Measurements from ENCODE around the gene ANKRD7.
A peak's percentile ranks its signal among the peaks of the same experiment; 100 is the strongest.
"Not testable (repeated sequence)": the region's sequence is repeated elsewhere in the genome, so short reads cannot be mapped to it uniquely, and the experiment has no call there.

Gene ANKRD7

DNA sequence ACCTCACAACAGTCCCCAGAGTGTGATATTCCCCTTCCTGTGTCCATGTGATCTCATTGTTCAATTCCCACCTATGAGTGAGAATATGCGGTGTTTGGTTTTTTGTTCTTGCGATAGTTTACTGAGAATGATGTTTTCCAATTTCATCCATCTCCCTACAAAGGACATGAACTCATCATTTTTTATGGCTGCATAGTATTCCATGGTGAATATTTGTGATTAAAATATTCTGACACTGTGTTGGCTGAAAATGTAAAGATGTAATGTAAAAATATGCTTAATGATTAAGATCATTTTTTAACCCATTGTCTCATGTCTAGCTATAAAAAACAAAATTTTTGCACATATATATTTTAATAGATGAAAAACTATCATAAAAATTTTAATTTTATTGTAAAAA lies 15.8 kb downstream of the ANKRD7 start:
- not testable (repeated sequence) for DNase-seq

DNA sequence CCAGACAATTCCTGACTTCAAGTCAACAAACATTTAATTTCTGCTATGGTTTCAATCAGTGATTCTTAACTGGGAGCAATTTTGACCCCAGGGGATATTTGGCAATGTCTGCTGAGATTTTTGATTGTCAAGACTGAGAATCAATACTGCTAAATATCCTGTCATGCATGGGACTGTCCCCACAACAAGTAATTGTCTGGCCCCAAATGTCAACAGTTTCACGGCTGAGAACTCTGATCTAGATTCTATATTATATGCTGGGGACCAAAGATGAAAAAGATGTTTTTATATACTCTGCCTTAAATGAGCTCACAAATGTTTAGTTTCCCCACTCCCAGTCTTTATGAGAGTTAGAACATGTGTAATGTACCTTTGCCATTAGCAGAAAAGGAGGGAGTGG lies 19.2 kb downstream of the ANKRD7 start:
- no peak for DNase-seq

DNA sequence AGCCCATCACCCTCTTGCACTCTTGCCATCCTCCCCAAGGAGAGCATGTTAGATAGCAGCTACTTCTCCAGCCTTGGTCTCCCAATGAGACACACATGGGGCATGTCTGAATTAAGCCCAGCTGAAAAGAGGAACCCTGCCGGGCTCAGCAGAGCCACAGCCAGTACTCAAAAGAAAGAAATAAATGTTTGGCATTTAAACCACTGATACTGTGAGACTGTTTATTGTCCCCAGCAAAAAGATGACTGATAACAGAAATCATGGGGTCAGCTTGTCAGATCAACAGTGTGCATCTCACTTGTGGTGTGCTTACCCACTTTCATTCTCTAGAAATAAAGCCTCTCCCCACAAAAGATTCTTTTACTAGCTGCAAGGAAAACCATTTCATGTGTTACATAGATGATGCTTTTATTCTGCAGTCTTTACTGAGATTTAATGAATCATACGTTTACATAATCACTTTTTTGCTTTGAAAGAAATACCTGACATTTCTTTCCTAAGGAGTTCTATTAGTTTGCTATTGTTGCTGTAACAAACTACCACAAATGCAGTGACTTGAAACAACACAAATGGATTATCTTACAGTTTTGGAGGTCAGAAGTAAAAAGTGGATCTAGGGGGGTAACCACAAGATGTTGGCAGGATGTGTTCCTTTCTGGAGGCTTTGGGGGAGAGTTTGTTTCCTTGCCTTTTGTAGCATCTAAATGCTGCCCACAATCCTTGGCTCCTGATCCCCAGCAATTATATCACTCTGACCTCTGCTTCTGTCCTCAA lies 20.9 kb downstream of the ANKRD7 start:
- DNase-seq: no peak

DNA sequence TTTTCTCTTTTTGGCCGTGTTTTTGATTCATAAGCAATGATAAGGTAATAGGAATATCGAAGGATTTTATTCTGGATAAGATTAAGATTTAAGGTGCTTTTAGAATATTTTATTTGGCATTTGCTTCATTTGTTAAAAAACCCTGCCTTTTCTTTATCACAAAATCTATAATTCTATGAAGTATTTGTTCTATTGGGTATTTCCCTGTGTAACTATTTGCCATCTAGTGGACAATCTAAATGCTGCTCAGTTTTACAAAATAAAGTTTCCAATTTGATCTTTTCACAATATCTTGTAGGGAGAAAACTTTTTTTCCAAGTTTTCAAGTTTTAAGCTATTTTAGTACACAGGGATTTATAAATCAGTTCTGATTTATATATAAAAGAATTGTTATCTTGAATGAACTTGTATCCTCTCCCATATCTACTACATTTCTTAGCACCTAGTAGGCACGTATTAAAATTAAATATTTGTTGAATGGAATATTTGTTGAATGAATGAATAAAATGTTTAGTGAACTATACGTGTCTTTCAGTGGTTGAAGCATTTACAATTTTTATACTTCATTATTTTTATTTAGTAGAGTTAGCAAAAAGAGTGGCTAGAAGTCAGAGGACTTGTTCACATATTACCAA lies 26.5 kb downstream of the ANKRD7 start:
- DNase-seq: no peak

DNA sequence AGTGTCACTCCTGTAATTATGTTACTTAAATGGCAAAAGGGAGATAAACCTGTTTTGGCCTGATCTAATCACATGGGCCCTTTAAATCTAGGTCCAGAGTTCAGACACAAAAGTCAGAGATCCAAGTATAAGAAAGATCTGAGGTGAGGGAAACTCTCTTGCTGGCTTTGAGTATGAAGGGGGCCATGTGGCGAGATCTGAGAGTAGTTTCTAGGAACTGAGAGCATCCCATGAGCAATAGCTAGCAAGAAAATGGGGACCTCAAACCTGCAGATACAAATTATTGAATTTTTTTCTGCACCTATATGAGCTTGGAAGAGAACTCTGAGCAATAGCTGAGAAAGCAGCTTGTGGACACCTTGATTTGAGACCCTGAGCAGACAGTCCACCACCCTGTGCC lies 27.6 kb downstream of the ANKRD7 start:
- DNase-seq: no peak

DNA sequence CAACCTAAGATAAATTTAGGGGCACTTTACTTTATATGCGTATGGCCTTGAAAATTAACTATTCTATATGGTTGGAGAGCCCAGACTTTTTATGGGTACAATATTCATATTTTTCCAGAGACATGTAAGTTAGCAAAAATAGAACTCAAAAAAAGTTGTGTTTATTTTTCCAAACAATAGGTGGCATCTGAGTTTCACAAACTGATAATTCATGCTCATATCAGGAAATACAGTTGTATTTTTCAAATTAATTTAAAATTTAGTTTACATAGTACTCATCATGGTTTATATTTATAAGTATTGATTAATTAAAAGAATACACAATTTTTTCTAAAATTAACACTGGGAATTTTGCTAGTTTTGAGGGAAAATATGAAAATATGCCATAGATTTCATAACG lies 34.6 kb downstream of the ANKRD7 start:
- no peak for DNase-seq

DNA sequence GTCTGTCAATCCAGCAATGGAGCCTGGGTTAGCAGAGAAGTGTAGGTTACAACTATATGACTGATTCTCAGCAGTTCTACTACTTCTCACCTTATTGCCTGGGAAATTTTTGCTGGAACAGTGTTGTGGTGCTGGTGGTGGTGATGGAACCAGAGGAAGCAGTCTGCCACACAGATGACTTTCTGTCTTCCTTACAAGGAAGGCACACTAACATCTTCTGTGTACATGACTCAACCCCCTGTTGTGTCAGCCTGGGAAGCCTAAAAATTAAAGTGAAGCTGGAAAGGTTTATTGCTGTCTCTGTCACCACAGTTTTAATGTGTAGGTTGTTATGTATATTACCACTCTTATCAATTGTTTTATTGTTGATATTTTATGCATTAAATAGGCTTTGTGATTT lies 40.3 kb downstream of the ANKRD7 start:
- no peak for DNase-seq

DNA sequence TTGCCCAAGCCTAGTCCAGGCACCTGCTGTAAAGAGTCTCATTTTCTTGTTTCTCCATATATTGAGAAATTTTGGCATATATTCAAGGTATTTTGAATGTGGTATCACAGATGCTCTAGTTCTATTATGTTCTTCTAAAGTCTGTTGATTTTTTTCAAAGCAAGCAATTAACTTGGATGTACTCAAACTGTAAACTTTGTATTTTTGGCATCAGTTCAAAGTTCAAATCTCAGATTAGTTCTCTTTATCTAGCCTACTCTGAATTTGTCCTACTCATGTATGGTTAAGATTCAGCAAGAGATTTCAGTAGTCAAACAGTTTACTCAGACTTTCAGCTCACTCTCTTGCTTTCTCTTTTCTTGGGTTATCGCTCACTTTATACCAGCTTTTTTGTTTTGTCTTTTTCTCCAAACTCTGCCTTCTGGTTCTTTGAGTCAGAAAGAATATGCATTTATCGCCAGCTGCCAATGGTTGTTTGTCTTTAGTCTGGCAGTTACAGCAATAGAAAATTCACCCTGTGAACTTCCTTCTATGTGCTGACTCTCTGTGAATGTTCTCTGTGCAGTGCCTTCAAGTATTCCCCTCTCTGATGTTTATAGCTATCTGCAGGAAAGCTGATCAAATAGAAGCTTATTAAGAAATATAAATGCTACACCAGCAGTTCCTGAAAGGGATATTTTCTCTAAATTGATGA lies 56.0 kb downstream of the ANKRD7 start:
- DNase-seq: no peak

DNA sequence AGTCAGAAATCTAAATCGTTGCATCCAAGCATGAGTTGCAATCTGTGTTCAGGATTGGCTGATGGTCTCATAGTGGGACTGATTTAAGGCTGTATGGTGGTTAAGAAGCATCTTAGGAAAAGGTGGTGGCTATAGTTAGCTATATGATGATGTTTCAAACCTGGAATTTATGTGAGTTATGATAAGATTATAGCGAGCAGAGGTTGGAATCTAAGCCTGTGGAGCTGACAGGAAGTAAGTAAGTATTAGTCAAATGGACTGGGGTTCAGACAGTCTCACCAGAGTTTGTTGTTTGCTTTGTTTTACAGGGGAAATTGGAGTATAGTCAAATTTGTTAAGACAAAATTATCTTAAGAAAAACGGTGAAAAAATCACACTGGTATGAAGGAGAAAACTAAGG lies 56.7 kb downstream of the ANKRD7 start:
- no peak for DNase-seq

DNA sequence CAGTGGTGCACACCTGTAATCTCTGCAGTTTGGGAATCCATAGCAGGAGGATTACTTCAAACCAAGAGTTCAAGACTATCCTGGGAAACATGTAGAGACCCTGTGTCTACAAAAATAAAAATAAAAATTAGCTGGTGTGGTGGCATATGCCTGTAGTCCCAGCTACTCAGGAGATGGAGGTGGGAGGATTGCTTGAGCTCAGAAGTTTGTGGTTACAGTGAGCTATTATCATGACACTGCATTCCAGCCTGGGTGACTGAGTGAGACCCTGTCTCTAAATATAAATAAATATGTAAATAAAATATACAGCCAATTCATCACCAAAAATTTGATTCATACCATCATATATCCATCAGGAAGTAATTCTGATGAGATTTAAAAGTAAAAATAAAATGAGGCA lies 60.9 kb downstream of the ANKRD7 start:
- DNase-seq: no peak

DNA sequence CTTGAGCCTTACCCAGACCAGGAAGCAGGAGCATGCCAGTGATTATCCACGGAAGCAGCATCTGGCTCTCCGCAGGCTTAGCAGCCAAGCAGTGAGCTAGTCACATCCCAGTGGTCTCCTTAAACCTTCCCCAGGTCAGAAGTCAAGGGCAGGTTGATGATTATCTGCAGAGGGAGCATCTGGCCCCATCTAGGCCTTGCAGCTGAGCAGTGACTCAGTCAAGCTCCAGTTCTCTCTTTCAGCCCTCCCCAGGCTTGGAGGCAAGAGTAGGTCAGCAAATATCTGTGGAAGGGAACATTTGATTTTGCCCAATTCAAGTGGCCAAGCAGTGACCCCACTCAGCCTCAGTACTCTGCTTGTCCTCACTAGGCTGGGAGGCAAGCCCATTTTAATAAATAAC lies 61.6 kb downstream of the ANKRD7 start:
- DNase-seq: no peak

DNA sequence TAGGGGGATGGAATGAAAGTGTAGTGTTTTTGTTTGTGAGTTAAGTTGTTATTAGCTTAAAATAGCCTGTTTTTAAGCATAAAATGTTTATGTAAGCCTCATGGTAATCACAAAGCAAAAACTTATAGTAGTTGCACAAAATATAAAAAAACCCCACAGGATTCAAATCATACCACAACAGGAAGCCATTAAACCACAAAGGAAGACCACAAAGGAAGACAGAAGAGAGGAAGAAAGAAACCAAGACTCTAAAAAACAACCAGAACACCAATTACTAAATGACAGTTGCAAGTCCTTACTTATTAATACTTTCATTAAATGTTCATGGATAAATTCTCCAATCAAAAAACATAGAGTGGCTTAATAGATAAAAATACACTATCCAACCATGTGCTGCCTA lies 63.6 kb downstream of the ANKRD7 start:
- peak; percentile 73 for DNase-seq

DNA sequence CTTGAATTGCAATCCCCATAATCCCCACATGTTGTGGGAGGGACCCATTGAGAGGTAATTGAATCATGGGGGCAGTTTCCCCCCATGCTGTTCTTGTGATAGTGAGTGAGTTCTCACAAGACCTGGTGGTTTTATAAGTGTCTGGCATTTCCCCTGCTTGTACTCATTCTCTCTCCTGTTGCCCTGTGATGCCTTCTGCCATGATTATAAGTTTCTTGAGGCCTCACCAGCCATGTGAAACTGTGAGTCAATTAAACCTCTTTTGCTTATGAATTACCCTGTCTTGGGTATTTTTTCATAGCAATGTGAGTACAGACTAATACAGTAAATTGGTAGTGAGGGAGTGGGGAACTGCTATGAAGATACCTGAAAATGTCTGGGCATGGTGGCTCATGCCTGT lies 65.0 kb downstream of the ANKRD7 start:
- DNase-seq: no peak

Measured in GF-D8 (cell line).